GM08714 (cell line): ENCODE measurements around the gene TAAR8.
"Not testable (repeated sequence)": the region's sequence is repeated elsewhere in the genome, so short reads cannot be mapped to it uniquely, and the experiment has no call there.

Experiments
- H3K4me3 ChIP-seq: fragments of 200-500 bp; sonication (Bioruptor generic); 2 replicates; pipeline ENCODE4 v1.5.1; 2014; ENCODE audit warnings: mild to moderate bottlenecking, low read length, inconsistent platforms
- ZNF274 ChIP-seq: IDR thresholded peaks from 2 replicates; pipeline ENCODE4 v1.6.1; 2012; ENCODE audit warnings: mild to moderate bottlenecking, low read depth, low read length

Gene TAAR8

GRCh38 chr6:132571774-132572173 is 19.3 kb downstream of the TAAR8 start:
- H3K4me3 ChIP-seq: no peak overlapping the region
- TF ChIP-seq ZNF274: no peak

DNA sequence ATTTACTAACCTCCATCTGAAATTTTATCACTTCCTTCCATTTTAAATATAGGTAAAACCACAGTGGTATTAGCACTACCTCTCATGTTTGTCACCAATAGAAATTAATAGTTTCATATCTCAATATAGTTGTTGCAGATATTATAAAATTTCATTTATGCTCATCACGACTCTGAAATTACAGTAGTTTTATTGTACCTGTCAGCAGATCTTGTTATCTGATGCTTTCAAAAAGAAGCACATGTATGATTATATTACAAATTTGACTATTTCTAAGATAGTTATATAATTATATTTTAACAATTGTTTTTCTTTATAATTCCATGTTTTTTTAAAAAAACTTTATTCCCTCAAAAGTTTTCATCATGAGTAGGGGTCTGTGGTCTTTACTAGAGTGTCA is 32.2 kb downstream of the TAAR8 start:
- no peak overlapping the region for H3K4me3 ChIP-seq
- no peak for TF ChIP-seq ZNF274

DNA sequence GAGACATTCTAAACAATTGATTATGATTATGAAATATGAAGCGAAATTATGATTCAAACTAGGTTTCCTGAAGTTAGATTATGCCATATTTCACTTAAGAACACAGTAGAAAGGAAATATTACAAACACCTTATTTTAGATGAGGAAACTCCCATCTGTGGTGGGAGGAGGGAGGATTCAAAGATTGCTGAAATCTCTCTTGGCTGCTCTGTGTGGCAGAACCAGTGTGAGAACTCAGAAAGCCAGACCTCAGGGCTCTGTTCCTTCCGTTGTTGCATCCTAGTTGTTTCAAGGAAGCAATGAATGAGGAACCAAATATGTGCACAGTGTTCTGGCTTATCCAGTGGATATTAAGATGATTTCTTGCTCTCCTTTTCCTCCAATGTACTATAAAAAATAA is 35.0 kb downstream of the TAAR8 start:
- TF ChIP-seq ZNF274: no peak
- no peak overlapping the region for H3K4me3 ChIP-seq

GRCh38 chr6:132589454-132589853 is 37.0 kb downstream of the TAAR8 start, which contains the start of gene TAAR5:
TAAR5 (minus strand) TSS chr6:132589741; CDS start chr6:132589686, 55 bp downstream.
- no peak for TF ChIP-seq ZNF274
- no peak within 1 kb of the TSS for H3K4me3 ChIP-seq

DNA sequence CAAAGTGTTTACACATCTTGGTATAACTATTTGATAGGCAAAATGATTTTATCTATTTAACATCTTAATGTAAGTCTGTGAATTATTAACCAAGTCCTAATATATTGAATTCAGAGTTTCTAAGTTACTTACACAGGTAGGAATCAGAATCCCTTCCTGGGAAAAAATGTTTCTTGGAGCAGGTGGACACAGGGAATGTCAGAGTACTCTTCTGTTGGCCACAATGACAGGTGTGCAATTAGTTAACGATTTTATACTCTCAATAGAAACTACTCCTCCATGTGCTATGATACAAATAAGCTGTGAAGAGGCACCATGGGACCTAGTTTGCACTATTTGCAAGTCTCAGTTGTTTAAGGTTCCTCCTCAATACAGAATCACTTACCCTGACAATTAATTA is 37.9 kb downstream of the TAAR8 start:
- no peak overlapping the region for H3K4me3 ChIP-seq
- TF ChIP-seq ZNF274: no peak

- no peak for TF ChIP-seq ZNF274
- no peak overlapping the region for H3K4me3 ChIP-seq
Observed at GRCh38 chr6:132592855-132593254, 40.4 kb downstream of the TAAR8 start.

GRCh38 chr6:132596201-132596600 is 43.7 kb downstream of the TAAR8 start:
- no peak for TF ChIP-seq ZNF274
- no peak overlapping the region for H3K4me3 ChIP-seq

DNA sequence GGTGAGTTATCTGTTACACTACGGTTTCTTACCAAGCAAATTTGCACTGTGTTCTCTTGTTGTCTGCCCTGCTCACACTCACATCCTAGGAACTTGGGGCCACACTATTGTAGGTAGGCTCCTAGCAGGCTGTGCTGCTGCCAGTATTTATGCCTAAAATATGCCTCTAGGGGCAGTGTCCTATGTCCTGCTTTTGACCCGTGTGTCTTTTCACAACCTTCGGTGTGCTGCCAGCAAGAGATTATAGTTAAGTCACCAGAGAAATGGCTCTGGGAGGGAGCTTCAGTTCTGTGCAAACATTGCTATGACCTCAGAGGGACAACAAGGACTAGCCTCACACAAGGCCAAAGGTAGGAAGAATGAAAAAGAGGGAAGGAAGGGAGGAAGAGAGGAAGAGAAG is 46.0 kb downstream of the TAAR8 start:
- no peak overlapping the region for H3K4me3 ChIP-seq
- TF ChIP-seq ZNF274: no peak

DNA sequence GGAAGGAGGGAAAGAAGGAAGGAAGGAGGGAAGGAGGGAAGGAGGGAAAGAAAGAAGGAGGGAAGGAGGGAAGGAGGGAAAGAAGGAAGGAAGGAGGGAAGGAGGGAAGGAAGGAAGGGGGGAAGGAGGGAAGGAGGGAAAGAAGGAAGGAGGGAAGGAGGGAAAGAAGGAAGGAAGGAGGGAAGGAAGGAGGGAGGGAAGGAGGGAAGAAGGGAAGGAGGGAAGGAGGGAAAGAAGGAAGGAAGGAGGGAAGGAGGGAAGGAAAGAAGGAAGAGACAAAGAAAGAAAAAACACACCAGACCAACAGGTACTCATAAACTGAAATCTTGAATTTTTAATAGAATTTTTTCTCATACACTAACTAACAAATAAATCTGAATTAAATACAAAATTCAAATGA is 48.4 kb downstream of the TAAR8 start:
- not testable (repeated sequence) for H3K4me3 ChIP-seq
